GM12892 (cell line): ENCODE measurements around the gene CFAP52. TPM values are rescaled to one million over a fixed set of nuclear protein-coding genes. Genes with fewer than 3 reads are reported as not detected.

ENCODE experiments used
- DNase-seq: peaks from one replicate; pipeline ENCODE4 v3.0.0; 2011; ENCODE audit not compliant: insufficient read length
- FAIRE-seq: peaks from 2 replicates; lab custom pipeline; 2011; peaks lifted over from hg19 to GRCh38; lab: Jason Lieb, UNC
- POLR2A ChIP-seq: IDR thresholded peaks from 2 replicates; pipeline ENCODE4 v1.6.1; 2011; ENCODE audit warnings: low read depth, low read length, control low read depth
- POLR2AphosphoS5 ChIP-seq: IDR thresholded peaks from 2 replicates; pipeline ENCODE4 v1.6.1; 2011; ENCODE audit warnings: low read depth, low read length, control low read depth
- TAF1 ChIP-seq: IDR thresholded peaks from 2 replicates; pipeline ENCODE4 v1.6.1; 2011; ENCODE audit warnings: low read depth, mild to moderate bottlenecking, control low read depth, low read length, borderline replicate concordance
- polyA plus RNA-seq: library from polyadenylated mRNA; unstranded; fragments of >200 nt; gene quantifications from one replicate; pipeline ENCODE4 v1.2.1, GENCODE V29; 2012; ENCODE audit warnings: missing spikeins, inconsistent platforms; ENCODE audit not compliant: missing spikeins

The CFAP52 gene
- not detected for polyA plus RNA-seq

DNA sequence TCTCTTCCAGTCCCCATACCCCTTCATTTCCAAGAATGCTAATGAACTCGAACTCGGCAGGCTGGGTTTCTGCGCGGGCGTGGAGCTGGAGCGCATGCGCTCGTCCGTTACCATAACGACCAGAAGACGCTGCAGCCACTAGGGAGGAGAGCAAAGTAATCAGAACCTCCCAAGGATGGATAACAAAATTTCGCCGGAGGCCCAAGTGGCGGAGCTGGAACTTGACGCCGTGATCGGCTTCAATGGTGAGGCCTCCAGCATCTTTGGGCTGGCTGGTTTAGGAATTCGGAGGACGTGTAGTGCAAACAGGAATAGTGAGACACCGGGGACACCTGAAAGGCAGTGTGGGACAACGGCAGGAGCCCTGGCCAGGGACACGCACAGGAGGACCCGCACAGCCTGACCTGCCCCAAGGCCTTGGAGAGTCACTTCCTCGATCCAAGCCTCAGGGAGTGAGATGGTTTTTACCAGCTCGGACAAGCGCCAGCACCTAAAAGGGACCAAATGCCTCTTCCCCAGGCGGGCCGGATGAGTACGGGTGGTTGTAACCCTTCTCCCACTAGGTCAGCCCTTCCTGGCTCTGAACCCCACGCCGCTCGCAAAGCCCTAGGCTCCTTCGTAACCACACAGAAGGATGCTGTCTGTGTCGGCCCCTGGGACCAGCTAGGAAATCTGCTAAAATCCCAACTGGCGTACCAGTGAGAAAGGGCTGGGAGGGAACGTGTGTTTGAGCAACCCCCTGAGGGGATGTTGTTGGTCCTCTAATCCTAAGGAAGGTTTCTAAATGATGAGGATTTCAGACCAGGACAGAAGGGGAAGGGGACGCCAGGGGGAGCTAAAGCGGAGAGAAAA is at the start of gene CFAP52:
Gene CFAP52 (plus strand): TSS at position 122 of the 852 bp plus-strand sequence. CDS start 54 bp downstream, at position 176.
- TF ChIP-seq TAF1 = no peak
- TF ChIP-seq POLR2AphosphoS5 = no peak
- no peak for TF ChIP-seq POLR2A
- FAIRE-seq (peak; percentile 81), DNase-seq (peak; percentile 54)

DNA sequence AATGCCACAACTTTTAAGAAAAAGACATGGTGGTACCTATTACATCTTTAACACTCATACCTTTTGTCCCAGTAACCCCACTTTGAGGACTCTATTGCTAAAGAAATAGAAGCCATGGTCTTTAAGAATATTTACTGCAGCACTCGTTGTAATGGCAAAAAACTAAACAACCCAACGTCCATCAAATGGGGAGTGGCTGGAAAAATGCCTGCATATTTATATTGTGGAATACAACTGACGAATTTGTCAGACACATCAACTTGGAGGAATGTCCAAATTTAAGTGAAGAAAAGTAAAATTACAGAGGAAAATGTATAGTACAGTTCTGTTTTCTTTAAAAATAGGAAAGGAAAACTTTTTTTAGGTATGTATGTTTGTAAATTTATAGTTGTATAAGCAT is 48.7 kb upstream of the CFAP52 start:
- DNase-seq (no peak), FAIRE-seq (no peak)
- TF ChIP-seq POLR2A = no peak

- no peak for FAIRE-seq
- peak; percentile 18 for DNase-seq
Measured at GRCh38 chr17:9529033-9529700, 47.3 kb upstream of the CFAP52 start.

DNA sequence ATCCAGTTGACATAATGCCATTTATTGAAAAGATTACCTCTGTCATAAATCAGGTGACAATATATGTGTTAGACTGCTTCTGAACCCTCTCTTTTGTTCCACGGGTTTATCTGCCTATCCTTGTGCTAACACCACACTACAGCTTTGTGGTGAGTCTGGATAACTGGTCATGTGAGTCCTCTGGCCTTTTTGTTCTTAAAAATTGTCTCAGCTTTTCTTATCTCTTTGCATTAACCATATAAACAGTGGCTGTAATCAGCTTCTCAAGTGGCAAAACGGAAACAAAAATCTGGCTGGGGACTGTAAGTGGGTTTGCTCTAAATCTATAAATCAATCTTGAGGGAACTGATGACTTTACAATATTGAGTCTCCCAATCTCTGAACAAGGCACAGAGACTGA is 45.4 kb upstream of the CFAP52 start:
- no peak for TF ChIP-seq POLR2AphosphoS5
- no peak for TF ChIP-seq TAF1
- TF ChIP-seq POLR2A = no peak
- FAIRE-seq (no peak), DNase-seq (no peak)

More at GRCh38 chr17:9529033-9529700, 47.3 kb upstream of the CFAP52 start:
- TF ChIP-seq TAF1 = no peak

GRCh38 chr17:9532715-9533114 is 43.7 kb upstream of the CFAP52 start:
- FAIRE-seq (no peak), DNase-seq (no peak)
- TF ChIP-seq POLR2AphosphoS5 (no peak), POLR2A (no peak), TAF1 (no peak)

DNA sequence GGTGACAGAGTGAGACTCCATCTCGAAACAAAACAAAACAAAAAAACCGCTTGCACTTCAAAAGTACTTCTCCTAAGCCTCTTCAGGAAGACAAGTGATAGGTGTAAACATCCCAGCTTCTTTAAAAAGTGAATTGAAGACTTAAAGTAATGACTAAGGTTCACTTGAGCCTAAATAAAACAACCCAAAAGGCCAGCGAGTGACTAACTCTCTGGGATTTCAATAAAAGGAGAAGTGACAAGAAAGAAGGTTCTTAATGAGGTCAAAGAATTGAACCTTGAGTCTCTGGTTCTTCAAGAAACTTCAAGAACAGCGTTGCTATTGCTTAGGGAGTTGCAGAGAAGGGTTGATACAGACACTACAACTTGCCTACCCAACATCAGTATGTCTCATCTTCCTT is 43.0 kb upstream of the CFAP52 start:
- no peak for TF ChIP-seq POLR2AphosphoS5
- no peak for TF ChIP-seq TAF1
- no peak for TF ChIP-seq POLR2A
- FAIRE-seq (no peak), DNase-seq (no peak)

- FAIRE-seq (no peak), DNase-seq (no peak)
- TF ChIP-seq POLR2A = no peak
- TF ChIP-seq POLR2AphosphoS5 = no peak
- TF ChIP-seq TAF1 = no peak
Measured at GRCh38 chr17:9536061-9536460, 40.4 kb upstream of the CFAP52 start.

GRCh38 chr17:9537177-9537776 is 39.2 kb upstream of the CFAP52 start:
- DNase-seq (no peak), FAIRE-seq (no peak)
- TF ChIP-seq POLR2A (no peak), POLR2AphosphoS5 (no peak), TAF1 (no peak)

- no peak for TF ChIP-seq POLR2A
- DNase-seq = no peak
- FAIRE-seq = no peak
Measured at GRCh38 chr17:9538626-9539025, 37.8 kb upstream of the CFAP52 start.

GRCh38 chr17:9541718-9542117 is 34.7 kb upstream of the CFAP52 start:
- TF ChIP-seq POLR2A (no peak), POLR2AphosphoS5 (no peak), TAF1 (no peak)
- no peak for DNase-seq
- FAIRE-seq = no peak

GRCh38 chr17:9544221-9544620 is 32.2 kb upstream of the CFAP52 start:
- no peak for FAIRE-seq
- TF ChIP-seq POLR2A = no peak
- no peak for TF ChIP-seq TAF1
- no peak for TF ChIP-seq POLR2AphosphoS5
- DNase-seq = no peak

DNA sequence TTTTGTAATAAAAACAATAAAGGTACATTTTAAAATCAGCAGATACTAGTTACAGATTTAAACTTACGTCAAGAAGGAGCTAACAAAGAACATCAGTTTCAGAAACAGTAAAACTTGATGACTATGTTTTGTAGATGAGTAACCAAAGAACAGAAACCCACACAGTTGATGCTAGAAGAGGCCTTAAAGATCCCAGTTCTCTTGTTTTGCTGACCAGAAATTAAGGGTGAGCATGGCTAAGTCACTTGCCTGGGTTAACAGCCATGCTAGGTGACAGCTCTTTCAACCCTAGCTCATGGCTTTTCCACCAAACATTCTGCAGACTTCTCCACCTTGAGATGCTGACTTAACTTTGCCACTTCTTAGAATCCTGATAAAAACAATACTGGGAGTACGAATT is 27.2 kb upstream of the CFAP52 start:
- FAIRE-seq (no peak), DNase-seq (no peak)
- no peak for TF ChIP-seq POLR2A
- no peak for TF ChIP-seq POLR2AphosphoS5
- TF ChIP-seq TAF1 = no peak

DNA sequence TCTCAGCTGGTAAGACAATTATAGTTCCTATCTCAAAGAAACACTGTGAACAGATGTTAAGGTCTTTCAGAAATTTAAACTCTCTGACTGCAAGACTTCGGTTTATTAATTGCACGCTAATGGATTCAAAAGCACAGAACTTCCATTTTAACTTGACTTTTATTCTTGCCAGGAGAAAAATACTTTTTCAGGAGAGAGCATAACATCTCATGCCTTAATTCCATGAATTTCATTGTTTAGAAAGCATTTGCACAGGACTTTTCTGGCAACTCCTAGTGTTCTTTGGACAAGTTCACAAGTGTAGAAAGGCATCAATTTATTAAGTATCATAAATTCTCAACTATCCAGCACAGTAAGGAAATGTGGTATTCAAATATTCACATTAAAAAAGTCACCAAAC is 23.3 kb upstream of the CFAP52 start:
- TF ChIP-seq TAF1 (no peak), POLR2AphosphoS5 (no peak), POLR2A (no peak)
- DNase-seq (no peak), FAIRE-seq (no peak)
